Loucy (cell line): Measurements from ENCODE around the gene CEP72.

Experiments used
- EZH2phosphoT487 ChIP-seq: fragments of 200-600 bp; IDR thresholded peaks from 2 replicates; pipeline ENCODE4 v1.6.1; 2018; ENCODE audit warnings: antibody characterized with exemption, mild to moderate bottlenecking, moderate library complexity, borderline replicate concordance
- TF ChIP-seq, protein P1 (sequence below): fragments of 200-600 bp; sonication (generic); conservative IDR thresholded peaks from 2 replicates; pipeline ENCODE4 v1.5.1; 2014; ENCODE audit warnings: mild to moderate bottlenecking, antibody characterized with exemption, low read length

DNA sequence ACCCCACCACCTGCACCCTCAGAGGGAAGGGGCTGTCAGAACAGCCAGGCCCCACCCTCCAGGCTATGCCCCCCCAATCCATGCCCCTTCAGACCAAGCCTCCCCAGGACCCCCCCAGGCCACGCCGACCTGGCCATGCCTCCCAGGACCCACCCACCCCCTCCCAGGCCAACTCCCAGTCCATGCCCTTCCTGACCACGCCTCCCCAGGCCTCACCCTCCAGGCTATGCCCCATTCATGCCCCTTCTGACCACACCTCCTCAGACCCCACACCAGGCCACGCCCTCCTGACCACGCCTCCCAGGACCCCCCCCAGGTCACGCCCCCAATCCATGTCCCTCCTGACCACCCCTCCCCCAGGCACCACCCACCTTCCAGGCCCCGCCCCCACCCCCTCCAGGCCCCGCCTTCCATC lies 53.4 kb downstream of the CEP72 start:
- no peak for TF ChIP-seq EZH2phosphoT487
- TF ChIP-seq, protein P1, sequence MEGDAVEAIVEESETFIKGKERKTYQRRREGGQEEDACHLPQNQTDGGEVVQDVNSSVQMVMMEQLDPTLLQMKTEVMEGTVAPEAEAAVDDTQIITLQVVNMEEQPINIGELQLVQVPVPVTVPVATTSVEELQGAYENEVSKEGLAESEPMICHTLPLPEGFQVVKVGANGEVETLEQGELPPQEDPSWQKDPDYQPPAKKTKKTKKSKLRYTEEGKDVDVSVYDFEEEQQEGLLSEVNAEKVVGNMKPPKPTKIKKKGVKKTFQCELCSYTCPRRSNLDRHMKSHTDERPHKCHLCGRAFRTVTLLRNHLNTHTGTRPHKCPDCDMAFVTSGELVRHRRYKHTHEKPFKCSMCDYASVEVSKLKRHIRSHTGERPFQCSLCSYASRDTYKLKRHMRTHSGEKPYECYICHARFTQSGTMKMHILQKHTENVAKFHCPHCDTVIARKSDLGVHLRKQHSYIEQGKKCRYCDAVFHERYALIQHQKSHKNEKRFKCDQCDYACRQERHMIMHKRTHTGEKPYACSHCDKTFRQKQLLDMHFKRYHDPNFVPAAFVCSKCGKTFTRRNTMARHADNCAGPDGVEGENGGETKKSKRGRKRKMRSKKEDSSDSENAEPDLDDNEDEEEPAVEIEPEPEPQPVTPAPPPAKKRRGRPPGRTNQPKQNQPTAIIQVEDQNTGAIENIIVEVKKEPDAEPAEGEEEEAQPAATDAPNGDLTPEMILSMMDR: no peak
